Hematopoietic multipotent progenitor cell treated with erythropoietin and hydrocortisone succinate and interleukin-3 and kit ligand, for 15 days (in vitro differentiated cells): ENCODE results near the gene ULK2.
"Not testable (repeated sequence)": the region's sequence is repeated elsewhere in the genome, so short reads cannot be mapped to it uniquely, and the experiment has no call there.

ENCODE experiments used
- DNase-seq: peaks from one replicate; pipeline ENCODE4 v3.0.0-alpha.2; 2015; ENCODE audit warnings: low spot score

ULK2 gene

DNA sequence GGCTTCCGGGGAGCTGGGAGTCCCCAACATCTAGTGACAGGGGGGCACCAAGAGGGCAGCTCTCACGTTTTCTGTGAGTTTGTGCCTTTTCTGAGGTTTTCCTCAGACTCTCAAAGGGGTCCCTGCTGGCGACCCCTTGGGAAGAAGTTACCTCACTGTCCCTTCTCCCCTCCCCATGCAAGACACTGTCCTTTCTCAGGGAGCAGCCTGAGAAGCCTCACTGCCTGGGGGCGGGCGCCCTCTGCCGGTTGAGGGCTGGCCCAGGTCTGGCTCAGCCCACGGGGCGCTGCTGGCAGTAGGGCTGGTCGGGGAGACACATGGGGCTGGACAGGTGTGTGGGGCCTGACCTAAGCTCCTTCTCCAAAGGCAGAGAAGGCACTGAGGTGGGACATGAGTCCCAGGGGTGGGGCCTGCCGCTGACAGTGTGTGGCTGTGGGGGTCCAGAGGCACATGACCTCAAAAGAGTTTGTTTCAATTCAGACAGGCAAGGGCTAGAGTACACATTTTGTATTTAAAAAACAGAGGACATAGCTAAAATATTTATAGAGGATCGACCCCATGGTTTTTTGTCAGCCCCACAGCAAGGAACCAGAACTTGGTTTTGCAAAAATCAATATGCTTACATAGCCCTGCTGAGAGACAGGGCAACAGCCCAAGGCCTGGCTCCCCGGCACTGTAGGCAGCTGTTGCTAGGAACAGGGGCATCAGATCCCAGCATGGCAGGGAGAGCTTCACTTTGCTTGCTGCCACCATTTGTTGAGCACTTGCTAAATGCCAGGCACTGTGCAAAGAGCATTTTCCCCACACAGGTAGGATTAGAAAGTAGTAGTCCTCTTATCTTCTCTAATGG is 101.1 kb downstream of the ULK2 start:
- peak; percentile 68 for DNase-seq

DNA sequence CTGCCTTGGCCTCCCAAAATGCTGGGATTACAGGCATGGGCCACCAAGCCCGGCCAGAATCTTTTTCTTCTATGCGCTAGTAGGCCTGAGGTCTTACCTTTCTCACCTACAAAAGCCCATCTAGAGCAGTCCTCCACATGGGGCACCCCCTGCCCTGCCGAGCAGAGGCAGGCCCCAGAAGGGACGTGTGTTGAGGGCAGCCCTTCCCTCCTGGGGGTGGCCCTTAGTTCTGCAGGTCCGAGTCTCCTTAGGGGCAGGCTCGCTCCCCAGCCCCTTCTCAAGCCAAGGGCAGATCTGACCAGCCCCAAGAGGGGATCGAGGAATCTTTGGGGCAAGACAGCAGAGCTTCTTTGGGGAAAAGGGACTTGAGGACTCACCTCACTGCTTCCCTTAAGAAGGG is 101.7 kb downstream of the ULK2 start:
- DNase-seq = no peak

DNA sequence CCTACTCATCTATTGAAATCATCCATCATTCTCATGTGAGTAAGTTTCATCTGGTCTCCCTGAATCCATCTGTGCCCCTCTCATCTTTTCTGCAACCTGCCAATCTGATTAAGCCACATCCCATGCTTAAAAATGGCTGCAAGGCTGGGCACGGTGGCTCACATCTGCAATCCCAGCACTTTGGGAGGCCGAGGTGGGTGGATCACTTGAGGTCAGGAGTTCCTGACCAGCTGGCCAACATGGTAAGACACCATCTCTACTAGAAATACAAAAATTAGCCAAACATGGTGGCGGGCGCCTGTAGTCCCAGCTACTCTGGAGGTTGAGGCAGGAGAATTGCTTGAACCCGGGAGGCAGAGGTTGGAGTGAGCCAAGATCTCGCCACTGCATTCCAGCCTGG is 103.7 kb downstream of the ULK2 start:
- DNase-seq = not testable (repeated sequence)

- DNase-seq = no peak
These were observed 104.3 kb downstream of the ULK2 start for GRCh38 chr17:19763416-19763815.

- DNase-seq = no peak
These were observed 105.2 kb downstream of the ULK2 start for GRCh38 chr17:19762515-19762961.

DNA sequence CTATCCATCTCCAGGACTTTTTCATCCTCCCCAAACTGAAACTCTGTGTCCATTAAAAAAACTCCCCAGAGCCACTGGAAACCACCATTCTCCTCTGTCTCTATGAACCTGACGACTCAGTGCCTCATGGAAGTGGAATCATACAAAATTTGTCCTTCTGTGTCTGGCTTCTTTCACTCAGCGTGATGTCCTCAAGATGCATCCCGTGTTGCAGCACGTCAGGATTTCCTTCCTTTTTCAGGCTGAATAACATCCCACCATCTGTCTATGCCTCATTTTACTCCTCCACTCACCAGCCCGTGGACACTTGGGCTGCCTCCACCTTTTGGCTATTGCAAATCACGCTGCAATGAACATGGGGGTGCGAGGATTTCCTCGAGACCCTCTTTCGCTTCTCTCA is 107.0 kb downstream of the ULK2 start:
- DNase-seq = no peak

DNA sequence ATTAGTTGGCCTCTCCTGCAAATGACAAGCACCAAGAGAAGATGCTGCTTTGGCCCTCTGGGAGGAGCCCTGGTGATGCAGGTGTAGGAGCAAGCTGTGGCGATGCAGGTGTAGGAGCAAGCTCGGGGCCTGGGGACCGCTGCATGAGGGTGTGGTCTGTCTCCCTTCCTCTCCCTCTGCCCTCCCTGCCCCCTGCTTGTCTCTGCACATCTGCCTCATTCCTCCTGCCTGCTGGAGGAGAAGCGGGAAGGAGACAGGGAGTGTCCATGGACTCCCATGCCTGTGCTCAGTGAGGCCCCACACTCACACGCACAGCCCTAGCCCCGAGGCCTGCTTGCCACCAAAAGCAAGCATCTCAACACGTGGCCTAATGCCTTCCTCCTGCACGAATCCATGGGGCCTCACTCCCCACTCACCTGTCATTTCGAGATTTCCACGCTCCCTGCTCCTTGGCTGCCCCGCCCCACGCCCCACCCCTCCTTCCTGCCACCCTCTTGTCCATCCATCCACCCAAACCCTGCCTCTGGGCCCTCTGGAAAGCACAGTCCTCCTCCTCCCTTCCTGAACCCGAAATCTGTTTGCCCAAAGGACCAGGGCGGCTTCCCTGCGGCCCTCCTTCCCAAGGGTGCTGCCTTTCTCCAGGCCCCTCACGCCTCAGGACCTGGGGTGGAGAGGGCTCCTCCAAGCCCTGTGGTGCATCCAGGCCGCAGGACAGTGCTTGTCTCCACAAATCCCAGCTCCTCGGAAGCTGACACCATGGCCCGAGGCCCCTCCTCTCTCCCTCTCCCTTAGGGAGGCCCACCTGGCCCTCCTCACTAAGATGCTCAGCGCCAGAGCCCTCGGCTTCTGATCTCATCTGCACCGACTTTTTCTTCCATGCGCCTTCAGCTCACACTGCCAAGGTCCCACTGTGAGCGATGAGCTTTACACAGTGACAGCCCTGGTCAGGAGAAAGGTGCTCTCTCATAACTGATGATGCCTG is 107.9 kb downstream of the ULK2 start:
- no peak for DNase-seq

DNA sequence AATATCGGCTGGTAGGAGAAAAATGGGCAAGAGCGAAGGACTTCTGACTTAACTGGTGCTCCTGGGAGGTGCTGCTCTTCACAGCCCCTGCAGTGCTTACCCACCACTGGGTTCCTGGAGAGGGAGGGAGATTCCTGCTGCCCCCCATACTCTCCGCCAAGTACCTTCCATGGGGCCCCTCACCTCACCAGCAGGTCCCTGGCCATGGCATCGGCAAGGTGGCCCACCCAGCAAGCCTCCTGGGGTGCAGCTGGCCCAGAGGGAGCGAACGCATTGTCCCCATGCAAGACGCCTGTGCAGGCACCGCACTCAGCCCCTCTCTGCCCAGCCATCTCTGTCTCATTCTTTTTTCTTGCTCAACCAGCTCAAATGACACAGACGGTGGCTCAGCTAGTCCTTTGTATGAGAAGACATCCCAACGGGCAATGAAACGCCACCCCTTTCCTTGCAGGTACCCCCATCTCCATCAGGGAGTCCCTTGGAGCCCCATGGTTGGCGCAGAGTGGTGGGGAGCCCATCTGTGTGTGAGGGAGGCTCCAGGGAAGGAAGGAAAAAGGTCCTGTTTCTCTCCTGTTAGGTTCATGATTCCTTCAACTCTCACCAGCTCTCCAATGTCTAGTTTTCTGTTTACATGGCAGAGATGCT is 110.1 kb downstream of the ULK2 start:
- no peak for DNase-seq

GRCh38 chr17:19756546-19756945 is 111.2 kb downstream of the ULK2 start:
- DNase-seq = no peak

- DNase-seq = no peak
These were observed 111.8 kb downstream of the ULK2 start for GRCh38 chr17:19755821-19756510.

DNA sequence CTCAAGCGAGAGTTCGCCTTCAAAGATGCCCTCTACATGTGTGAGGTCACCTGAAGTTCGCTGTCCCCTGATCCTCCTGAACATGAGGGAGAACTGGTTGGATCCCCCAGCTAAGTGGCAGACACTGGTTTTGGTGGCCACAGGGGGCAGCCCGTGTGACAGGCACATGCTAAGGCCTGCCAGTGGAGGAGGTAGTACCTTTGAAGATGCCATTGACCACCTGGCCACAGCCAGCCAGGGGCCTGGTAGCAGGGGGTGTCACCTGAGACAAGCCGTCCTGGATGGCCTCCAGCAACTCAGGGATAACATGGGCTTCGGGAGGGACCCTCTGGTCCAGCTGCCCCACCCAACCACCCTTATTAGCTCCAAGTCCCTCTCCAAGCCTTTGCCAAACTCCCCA is 112.3 kb downstream of the ULK2 start:
- no peak for DNase-seq

- no peak for DNase-seq
These were observed 113.9 kb downstream of the ULK2 start for GRCh38 chr17:19753661-19754463.

- DNase-seq = peak; percentile 69
These were observed 114.7 kb downstream of the ULK2 start for GRCh38 chr17:19753051-19753509.

GRCh38 chr17:19752216-19753050 is 115.3 kb downstream of the ULK2 start:
- no peak for DNase-seq

DNA sequence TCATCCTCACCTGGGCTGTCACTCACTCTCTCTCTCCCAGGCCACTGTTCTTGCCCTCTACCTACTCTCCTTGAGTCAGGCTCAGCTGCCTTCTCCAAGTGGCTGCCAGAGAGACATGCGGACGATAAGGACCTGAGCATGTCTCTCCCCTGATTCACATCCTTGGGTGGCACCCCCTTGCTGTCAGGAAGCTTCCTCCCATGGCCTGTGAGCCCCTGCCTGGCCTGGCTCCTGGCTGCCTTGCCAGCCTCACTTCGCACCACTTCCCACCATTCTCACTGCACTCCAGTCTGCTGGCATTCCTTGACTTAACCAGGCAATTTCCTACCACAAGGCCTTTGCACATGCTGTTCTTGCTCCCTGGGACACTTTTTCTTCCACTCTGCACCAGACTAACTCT is 116.9 kb downstream of the ULK2 start:
- DNase-seq = no peak

DNA sequence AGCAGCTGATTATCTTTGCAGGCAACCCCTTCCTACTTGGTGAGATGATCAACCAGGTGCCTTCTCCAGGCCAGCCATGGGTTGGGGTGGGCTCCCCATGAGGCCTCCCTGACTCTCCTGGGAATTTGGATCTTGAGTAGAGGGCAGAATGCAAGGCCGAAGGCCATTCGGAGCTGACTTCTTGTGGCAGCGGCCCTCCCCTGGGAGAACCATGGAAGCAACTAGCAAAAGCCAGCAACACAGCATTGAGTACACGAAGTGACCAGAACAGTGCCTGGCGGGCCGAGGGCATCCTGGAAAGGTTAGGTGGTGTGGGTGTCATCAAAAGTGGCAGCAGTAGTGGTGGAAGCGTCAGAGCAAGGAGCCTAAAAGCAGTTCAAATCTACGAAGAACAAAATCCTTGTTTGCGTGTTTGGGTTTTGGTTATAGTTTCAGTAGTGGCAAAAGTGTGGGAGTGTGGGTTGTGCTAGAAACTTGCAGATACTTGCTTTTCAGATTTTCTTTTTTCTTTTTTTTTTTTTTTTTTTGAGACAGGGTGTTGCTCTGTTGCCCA is 117.6 kb downstream of the ULK2 start:
- DNase-seq = no peak

GRCh38 chr17:19748807-19749193 is 118.9 kb downstream of the ULK2 start:
- DNase-seq = no peak

DNA sequence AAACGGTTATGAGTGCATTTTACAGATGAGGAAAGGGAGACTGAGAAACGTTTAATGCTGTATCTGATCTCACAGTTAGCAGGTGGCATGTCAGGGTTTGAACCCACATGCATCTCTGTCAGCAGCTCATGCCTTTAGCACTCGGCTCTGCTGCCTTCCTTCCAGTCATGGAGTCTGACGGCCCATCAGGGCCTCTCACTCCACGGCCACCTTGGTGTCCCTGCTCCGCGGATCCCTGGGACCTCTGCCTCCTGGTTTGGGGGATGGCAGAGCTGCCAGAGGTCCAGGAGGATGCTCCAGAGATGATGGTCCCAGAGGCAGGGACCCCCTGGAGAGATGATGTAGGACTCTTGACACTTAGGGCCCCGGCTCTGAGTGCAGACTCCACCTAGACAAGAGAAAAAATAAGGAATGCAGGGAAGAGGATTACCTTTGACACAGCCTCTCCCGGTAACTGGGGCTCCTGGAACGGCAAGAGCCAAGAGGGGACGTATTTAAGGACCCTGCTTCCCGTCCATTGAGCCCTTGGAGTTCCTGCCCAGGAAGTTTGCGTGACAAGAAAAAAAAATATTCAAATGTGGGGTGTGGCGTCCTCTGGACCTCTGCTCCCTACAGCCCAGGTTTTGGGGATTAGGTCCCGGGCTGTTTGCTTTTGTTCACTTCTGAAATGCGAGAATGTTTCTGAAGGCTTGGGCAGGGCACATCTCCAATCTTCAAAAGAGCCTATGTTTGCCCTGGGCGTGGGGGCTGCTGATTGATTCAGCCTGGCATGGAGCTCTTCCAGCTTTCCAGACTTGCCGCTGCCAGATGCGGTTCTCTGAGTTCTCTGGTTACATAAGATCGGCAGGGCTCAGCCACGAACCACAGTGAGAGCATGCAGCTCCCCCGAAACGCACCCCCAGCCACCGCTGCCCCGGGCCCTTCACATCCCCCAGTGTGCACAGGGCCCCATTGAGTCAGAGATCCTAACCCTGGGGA is 119.6 kb downstream of the ULK2 start, which contains the start of gene ALDH3A1:
Gene ALDH3A1 (minus strand): TSS at position 470 of the 978 bp plus-strand sequence. CDS start 3,169 bp downstream, outside the sequence.
- no peak for DNase-seq
